ENCODE results near the gene PRSS21.

GRCh38 chr16:2841606-2842339 is 24.7 kb downstream of the PRSS21 start:
- no peak for TF ChIP-seq CTCF (conservative IDR thresholded peaks at IDR 0.05; ENCODE audit: low read length)
- no peak for TF ChIP-seq EZH2phosphoT487 (IDR thresholded peaks at IDR 0.05; ENCODE audit: borderline replicate concordance, low read depth, low read length)
